WTC11 (cell line): Measurements from ENCODE around the gene MANSC1. TPM values are rescaled to one million over a fixed set of nuclear protein-coding genes. Genes with fewer than 3 reads are reported as not detected.

Experiments
- ATAC-seq: fragments of 200-7000 bp; cut with Tn5 transposase; 2 replicates; pipeline ENCODE4 v1.10.0; 2021; ENCODE audit warnings: mild to moderate bottlenecking, moderate library complexity
- CTCF ChIA-PET: fragments of 300-600 bp; sonication (Branson Sonifier 250); formaldehyde crosslinking; loops from one replicate; lab custom pipeline; 2021; ENCODE audit warnings: antibody characterized with exemption; lab: Charles Lee
- POLR2A ChIA-PET: fragments of 350-600 bp; sonication (Branson Sonifier 250); formaldehyde crosslinking; loops from one replicate; lab custom pipeline; 2021; ENCODE audit warnings: antibody characterized with exemption; lab: Charles Lee
- DNase-seq: peaks from one replicate; pipeline ENCODE4 v3.0.0; 2021; ENCODE audit warnings: low spot score
- H3K27ac Mint-ChIP-seq: 2 replicates; pipeline ENCODE4 v1.8.0; 2021; ENCODE audit warnings: mixed read lengths
- H3K27me3 Mint-ChIP-seq: 2 replicates; pipeline ENCODE4 v1.8.0; 2021; ENCODE audit warnings: low read depth, mild to moderate bottlenecking, moderate library complexity, mixed read lengths
- H3K36me3 Mint-ChIP-seq: 2 replicates; pipeline ENCODE4 v1.8.0; 2021; ENCODE audit warnings: mixed read lengths
- H3K4me1 Mint-ChIP-seq: 2 replicates; pipeline ENCODE4 v1.8.0; 2022; ENCODE audit warnings: mixed read lengths
- H3K4me3 Mint-ChIP-seq: 2 replicates; pipeline ENCODE4 v1.8.0; 2021; ENCODE audit warnings: mild to moderate bottlenecking, moderate library complexity, mixed read lengths
- H3K9me3 Mint-ChIP-seq: 2 replicates; pipeline ENCODE4 v1.8.0; 2021; ENCODE audit warnings: mixed read lengths
- CBFB ChIP-seq: sonication (generic); formaldehyde crosslinking; IDR thresholded peaks from 2 replicates; pipeline ENCODE4 v1.8.1; 2022; ENCODE audit warnings: mild to moderate bottlenecking, low read depth, missing genetic modification reagents
- CREB1 ChIP-seq: sonication (generic); formaldehyde crosslinking; IDR thresholded peaks from 2 replicates; pipeline ENCODE4 v1.8.0; 2023; ENCODE audit warnings: mild to moderate bottlenecking, missing genetic modification reagents
- GTF2I ChIP-seq: fragments of 250-450 bp; sonication (Bioruptor Pico); conservative IDR thresholded peaks from 2 replicates; pipeline ENCODE4 v1.4.0; 2021; ENCODE audit warnings: mild to moderate bottlenecking
- IRF2 ChIP-seq: sonication (generic); formaldehyde crosslinking; IDR thresholded peaks from 2 replicates; pipeline ENCODE4 v1.8.0; 2022; ENCODE audit warnings: low read depth, missing genetic modification reagents, borderline replicate concordance
- NFE2L1 ChIP-seq: sonication (generic); formaldehyde crosslinking; IDR thresholded peaks from 2 replicates; pipeline ENCODE4 v1.8.1; 2023; ENCODE audit warnings: missing genetic modification reagents
- NR1H2 ChIP-seq: sonication (generic); formaldehyde crosslinking; IDR thresholded peaks from 2 replicates; pipeline ENCODE4 v1.9.0; 2021; ENCODE audit warnings: mild to moderate bottlenecking, moderate library complexity, missing genetic modification reagents
- OVOL2 ChIP-seq: fragments of 250-450 bp; sonication (Bioruptor Pico); IDR thresholded peaks from 2 replicates; pipeline ENCODE4 v1.9.0; 2021; ENCODE audit warnings: mild to moderate bottlenecking, borderline replicate concordance
- RELA ChIP-seq: sonication (generic); formaldehyde crosslinking; IDR thresholded peaks from 2 replicates; pipeline ENCODE4 v1.8.1; 2022; ENCODE audit warnings: missing genetic modification reagents, mild to moderate bottlenecking, borderline replicate concordance
- RORB ChIP-seq: fragments of 250-450 bp; sonication (Bioruptor Pico); IDR thresholded peaks from 2 replicates; pipeline ENCODE4 v1.9.0; 2021; ENCODE audit warnings: mild to moderate bottlenecking
- ZNF317 ChIP-seq: sonication (generic); formaldehyde crosslinking; IDR thresholded peaks from 2 replicates; pipeline ENCODE4 v1.8.1; 2023; ENCODE audit warnings: low read depth, mild to moderate bottlenecking, moderate library complexity, missing genetic modification reagents, borderline replicate concordance
- ZNF671 ChIP-seq: fragments of 250-450 bp; sonication (Bioruptor Pico); IDR thresholded peaks from 2 replicates; pipeline ENCODE4 v1.8.0; 2021; ENCODE audit warnings: mild to moderate bottlenecking
- total RNA-seq: library from RNA; stranded (reverse); gene quantifications from 3 replicates; pipeline ENCODE4 v1.2.3, GENCODE V29; 2021
- TF ChIP-seq, protein P1 (sequence below): fragments of 200-600 bp; IDR thresholded peaks from 2 replicates; pipeline ENCODE4 v1.8.0; 2022; ENCODE audit warnings: antibody characterized with exemption
- TF ChIP-seq, protein P2 (sequence below): sonication (generic); formaldehyde crosslinking; IDR thresholded peaks from 2 replicates; pipeline ENCODE4 v1.8.1; 2023; ENCODE audit warnings: mild to moderate bottlenecking, missing genetic modification reagents, borderline replicate concordance
- TF ChIP-seq, protein P3 (sequence below): sonication (generic); formaldehyde crosslinking; IDR thresholded peaks from 2 replicates; pipeline ENCODE4 v1.8.1; 2023; ENCODE audit warnings: mild to moderate bottlenecking, moderate library complexity, missing genetic modification reagents
- TF ChIP-seq, protein P4 (sequence below): sonication (generic); formaldehyde crosslinking; IDR thresholded peaks from 2 replicates; pipeline ENCODE4 v1.8.1; 2022; ENCODE audit warnings: missing genetic modification reagents, borderline replicate concordance

Gene MANSC1
- total RNA-seq, 1 experiment from 2014 or later: 6.8 TPM

DNA sequence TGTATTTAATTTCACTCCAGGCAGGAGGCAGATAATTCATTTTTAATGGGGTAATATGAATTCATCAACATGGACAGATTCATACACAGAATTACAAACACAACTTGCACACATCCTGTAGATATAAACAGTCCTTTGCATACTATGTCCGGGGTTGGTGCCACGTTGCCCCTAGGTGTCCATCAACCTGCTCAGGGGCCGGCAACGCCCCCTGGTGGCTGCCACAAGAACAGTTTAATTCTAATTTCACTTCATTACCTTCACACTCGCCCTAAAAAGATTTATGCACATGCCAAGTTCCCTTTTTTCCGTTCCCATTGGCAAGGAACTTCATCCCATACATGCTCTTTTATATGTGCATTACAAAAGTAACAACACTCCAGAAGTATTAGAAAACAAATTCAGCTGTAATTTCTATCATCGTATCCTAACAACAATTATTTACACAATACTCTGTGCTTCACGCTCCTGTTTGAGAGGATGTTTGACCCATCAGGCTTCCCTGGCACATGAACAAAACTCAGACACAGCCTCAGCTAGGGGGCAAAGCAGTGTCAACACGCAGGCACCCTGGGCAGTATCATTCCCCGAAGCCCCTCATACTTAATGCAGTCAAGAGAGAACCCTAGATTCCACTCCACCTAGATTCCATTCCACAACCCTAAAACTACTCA lies 15.5 kb downstream of the MANSC1 start:
- CTCF ChIA-PET: interaction anchor here (1.2 to 1.6 kb wide), 2 partner anchors 22 to 33 kb away, joined by 3 read pairs; no protein-coding TSS in a partner anchor
- ATAC-seq: peak; percentile 62
- Mint-ChIP-seq H3K27me3 (no peaks in the 10 kb centered on the region; the same call in 1 of the 2 replicates), H3K4me3 (no peak overlapping the region), H3K36me3 (peaks cover 3% of the 10 kb centered on the region; the same call in 1 of the 2 replicates), H3K27ac (no peak overlapping the region), H3K9me3 (no peaks in the 10 kb centered on the region), H3K4me1 (peaks cover 29% of the 10 kb centered on the region)
- peak; percentile 63 for DNase-seq
- POLR2A ChIA-PET: no interaction called here
- TF ChIP-seq CREB1 (CRISPR knock-in tag) (no peak), NR1H2 (CRISPR knock-in tag) (no peak)
- TF ChIP-seq, protein P1, sequence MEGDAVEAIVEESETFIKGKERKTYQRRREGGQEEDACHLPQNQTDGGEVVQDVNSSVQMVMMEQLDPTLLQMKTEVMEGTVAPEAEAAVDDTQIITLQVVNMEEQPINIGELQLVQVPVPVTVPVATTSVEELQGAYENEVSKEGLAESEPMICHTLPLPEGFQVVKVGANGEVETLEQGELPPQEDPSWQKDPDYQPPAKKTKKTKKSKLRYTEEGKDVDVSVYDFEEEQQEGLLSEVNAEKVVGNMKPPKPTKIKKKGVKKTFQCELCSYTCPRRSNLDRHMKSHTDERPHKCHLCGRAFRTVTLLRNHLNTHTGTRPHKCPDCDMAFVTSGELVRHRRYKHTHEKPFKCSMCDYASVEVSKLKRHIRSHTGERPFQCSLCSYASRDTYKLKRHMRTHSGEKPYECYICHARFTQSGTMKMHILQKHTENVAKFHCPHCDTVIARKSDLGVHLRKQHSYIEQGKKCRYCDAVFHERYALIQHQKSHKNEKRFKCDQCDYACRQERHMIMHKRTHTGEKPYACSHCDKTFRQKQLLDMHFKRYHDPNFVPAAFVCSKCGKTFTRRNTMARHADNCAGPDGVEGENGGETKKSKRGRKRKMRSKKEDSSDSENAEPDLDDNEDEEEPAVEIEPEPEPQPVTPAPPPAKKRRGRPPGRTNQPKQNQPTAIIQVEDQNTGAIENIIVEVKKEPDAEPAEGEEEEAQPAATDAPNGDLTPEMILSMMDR: peak; percentile 91

DNA sequence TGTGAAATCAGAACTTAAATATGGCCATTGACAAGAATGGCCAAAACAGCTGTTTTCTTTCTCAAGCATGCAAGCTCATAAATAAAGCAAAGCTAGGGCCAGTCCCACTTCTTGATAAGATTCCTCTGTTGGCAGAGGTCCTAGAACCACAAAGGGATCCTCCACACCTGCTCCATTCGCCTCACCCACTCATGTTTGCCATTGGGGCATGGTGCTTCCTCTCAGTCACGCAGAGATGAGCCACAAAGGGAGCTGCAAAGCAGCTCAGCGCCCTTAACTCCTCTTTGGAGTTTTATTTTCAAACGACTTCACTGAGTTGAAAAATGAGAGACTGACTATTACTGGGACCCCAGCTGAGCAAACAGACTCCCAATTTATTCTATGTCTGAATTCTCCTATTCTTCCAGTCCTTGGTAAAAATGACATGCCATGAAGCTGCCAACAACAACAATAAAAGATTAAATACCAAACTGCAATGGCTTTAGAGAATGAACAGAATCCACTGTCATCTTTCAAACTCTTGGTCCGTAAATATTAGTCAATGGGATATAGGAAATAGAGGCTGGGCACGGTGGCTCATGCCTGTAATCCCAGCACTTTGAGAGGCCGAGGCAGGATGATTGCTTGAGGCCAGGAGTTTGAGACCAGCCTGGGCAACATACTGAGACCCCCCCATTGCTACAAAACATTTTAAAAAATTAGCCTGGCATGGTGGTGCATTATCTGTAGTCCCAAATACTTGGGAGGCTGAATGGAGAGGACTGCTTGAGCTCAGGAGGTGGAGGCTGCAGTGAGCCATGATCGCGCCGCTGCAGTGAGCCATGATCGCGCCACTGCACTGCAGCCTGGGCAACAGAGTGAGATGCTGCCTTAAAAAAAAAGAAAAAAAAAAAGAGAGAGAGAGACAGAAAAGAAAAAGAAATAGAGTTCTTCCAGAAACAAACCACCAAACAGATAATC lies 16.4 kb downstream of the MANSC1 start:
- Mint-ChIP-seq H3K4me1 (peaks cover 29% of the 10 kb centered on the region), H3K9me3 (no peaks in the 10 kb centered on the region)
- DNase-seq: no peak
- TF ChIP-seq RELA: no peak
- no peak for TF ChIP-seq GTF2I
- TF ChIP-seq RORB (CRISPR knock-in tag): no peak
- TF ChIP-seq ZNF671 (CRISPR knock-in tag): no peak
- TF ChIP-seq CBFB (CRISPR knock-in tag): no peak
- TF ChIP-seq, protein P2, sequence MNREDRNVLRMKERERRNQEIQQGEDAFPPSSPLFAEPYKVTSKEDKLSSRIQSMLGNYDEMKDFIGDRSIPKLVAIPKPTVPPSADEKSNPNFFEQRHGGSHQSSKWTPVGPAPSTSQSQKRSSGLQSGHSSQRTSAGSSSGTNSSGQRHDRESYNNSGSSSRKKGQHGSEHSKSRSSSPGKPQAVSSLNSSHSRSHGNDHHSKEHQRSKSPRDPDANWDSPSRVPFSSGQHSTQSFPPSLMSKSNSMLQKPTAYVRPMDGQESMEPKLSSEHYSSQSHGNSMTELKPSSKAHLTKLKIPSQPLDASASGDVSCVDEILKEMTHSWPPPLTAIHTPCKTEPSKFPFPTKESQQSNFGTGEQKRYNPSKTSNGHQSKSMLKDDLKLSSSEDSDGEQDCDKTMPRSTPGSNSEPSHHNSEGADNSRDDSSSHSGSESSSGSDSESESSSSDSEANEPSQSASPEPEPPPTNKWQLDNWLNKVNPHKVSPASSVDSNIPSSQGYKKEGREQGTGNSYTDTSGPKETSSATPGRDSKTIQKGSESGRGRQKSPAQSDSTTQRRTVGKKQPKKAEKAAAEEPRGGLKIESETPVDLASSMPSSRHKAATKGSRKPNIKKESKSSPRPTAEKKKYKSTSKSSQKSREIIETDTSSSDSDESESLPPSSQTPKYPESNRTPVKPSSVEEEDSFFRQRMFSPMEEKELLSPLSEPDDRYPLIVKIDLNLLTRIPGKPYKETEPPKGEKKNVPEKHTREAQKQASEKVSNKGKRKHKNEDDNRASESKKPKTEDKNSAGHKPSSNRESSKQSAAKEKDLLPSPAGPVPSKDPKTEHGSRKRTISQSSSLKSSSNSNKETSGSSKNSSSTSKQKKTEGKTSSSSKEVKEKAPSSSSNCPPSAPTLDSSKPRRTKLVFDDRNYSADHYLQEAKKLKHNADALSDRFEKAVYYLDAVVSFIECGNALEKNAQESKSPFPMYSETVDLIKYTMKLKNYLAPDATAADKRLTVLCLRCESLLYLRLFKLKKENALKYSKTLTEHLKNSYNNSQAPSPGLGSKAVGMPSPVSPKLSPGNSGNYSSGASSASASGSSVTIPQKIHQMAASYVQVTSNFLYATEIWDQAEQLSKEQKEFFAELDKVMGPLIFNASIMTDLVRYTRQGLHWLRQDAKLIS: no peak
- TF ChIP-seq, protein P3, sequence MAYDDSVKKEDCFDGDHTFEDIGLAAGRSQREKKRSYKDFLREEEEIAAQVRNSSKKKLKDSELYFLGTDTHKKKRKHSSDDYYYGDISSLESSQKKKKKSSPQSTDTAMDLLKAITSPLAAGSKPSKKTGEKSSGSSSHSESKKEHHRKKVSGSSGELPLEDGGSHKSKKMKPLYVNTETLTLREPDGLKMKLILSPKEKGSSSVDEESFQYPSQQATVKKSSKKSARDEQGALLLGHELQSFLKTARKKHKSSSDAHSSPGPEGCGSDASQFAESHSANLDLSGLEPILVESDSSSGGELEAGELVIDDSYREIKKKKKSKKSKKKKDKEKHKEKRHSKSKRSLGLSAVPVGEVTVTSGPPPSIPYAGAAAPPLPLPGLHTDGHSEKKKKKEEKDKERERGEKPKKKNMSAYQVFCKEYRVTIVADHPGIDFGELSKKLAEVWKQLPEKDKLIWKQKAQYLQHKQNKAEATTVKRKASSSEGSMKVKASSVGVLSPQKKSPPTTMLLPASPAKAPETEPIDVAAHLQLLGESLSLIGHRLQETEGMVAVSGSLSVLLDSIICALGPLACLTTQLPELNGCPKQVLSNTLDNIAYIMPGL: no peak
- TF ChIP-seq, protein P4, sequence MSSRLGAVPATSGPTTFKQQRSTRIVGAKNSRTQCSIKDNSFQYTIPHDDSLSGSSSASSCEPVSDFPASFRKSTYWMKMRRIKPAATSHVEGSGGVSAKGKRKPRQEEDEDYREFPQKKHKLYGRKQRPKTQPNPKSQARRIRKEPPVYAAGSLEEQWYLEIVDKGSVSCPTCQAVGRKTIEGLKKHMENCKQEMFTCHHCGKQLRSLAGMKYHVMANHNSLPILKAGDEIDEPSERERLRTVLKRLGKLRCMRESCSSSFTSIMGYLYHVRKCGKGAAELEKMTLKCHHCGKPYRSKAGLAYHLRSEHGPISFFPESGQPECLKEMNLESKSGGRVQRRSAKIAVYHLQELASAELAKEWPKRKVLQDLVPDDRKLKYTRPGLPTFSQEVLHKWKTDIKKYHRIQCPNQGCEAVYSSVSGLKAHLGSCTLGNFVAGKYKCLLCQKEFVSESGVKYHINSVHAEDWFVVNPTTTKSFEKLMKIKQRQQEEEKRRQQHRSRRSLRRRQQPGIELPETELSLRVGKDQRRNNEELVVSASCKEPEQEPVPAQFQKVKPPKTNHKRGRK (CRISPR knock-in tag): no peak
- TF ChIP-seq, protein P1: no peak
- TF ChIP-seq NFE2L1 (CRISPR knock-in tag): no peak
- TF ChIP-seq ZNF317 (CRISPR knock-in tag): no peak
- TF ChIP-seq OVOL2 (CRISPR knock-in tag): no peak
- no peak for TF ChIP-seq IRF2 (CRISPR knock-in tag)
- TF ChIP-seq, all 79 proteins: peak for 0
- Mint-ChIP-seq H3K4me3 (no peak overlapping the region), H3K36me3 (peaks cover 3% of the 10 kb centered on the region; the same call in 1 of the 2 replicates), H3K27me3 (no peaks in the 10 kb centered on the region; the same call in 1 of the 2 replicates), H3K27ac (no peak overlapping the region)
- no peak for ATAC-seq
- ChIA-PET POLR2A (no interaction called here), CTCF (interaction anchor here (1.0 to 1.8 kb wide), 3 partner anchors 14 to 34 kb away, joined by 3 to 9 read pairs (median 3); partner anchors contain the start of gene MANSC1)
